NCI-H2029 (cell line): ENCODE results near the gene TALDO1.
A peak's percentile ranks its signal among the peaks of the same experiment; 100 is the strongest.

ENCODE experiments used
- DNase-seq: peaks from one replicate; lab custom pipeline; 2025; lab: John Stamatoyannopoulos, UW

TALDO1 gene

GRCh38 chr11:801097-801780, 54.0 kb downstream of the TALDO1 start:
- no peak for DNase-seq

GRCh38 chr11:802018-802617, 54.9 kb downstream of the TALDO1 start:
- no peak for DNase-seq

GRCh38 chr11:802693-803466, 55.6 kb downstream of the TALDO1 start:
- DNase-seq: no peak

- no peak for DNase-seq
Observed at GRCh38 chr11:803467-803742, 56.1 kb downstream of the TALDO1 start.

- DNase-seq: no peak
Observed at GRCh38 chr11:803770-804598, 56.7 kb downstream of the TALDO1 start.

GRCh38 chr11:804599-804964, 57.3 kb downstream of the TALDO1 start:
- no peak for DNase-seq

GRCh38 chr11:808427-809286, 61.4 kb downstream of the TALDO1 start:
- no peak for DNase-seq

- DNase-seq: peak; percentile 93
Observed at GRCh38 chr11:809287-810039, 62.2 kb downstream of the TALDO1 start, which contains the start of gene RPLP2. Gene RPLP2 (plus strand): TSS chr11:809967. CDS start chr11:810235, 268 bp downstream.

- no peak for DNase-seq
Observed at GRCh38 chr11:810040-810567, 62.8 kb downstream of the TALDO1 start.

GRCh38 chr11:811446-812245, 64.4 kb downstream of the TALDO1 start:
- DNase-seq: no peak

- no peak for DNase-seq
Observed at GRCh38 chr11:812390-812789, 65.1 kb downstream of the TALDO1 start.

GRCh38 chr11:813072-813455, 65.8 kb downstream of the TALDO1 start:
- DNase-seq: no peak

GRCh38 chr11:813456-814096, 66.3 kb downstream of the TALDO1 start:
- DNase-seq: no peak
